Effector memory CD4-positive, alpha-beta T cell (primary cell): Measurements from ENCODE around the gene UQCRQ.
A peak's percentile ranks its signal among the peaks of the same experiment; 100 is the strongest.

ENCODE experiments used
- DNase-seq, 3 donors: peaks; one replicate each; pipeline ENCODE4 v3.0.0-alpha.2; 2020
- H3K27ac ChIP-seq: 2 replicates; pipeline ENCODE4 v1.7.0; 2013; ENCODE audit warnings: mild to moderate bottlenecking, low read length, moderate library complexity; ENCODE audit not compliant: insufficient read depth, poor library complexity, severe bottlenecking
- H3K27me3 ChIP-seq: replicated peaks from 2 replicates; pipeline ENCODE4 v1.7.0; 2013; ENCODE audit warnings: mild to moderate bottlenecking, low read length; ENCODE audit not compliant: insufficient read depth, control insufficient read depth, poor library complexity, severe bottlenecking
- H3K36me3 ChIP-seq: 2 replicates; pipeline ENCODE4 v1.7.0; 2013; ENCODE audit warnings: mild to moderate bottlenecking, low read length, moderate library complexity; ENCODE audit not compliant: control insufficient read depth, insufficient read depth
- H3K4me1 ChIP-seq: 2 replicates; pipeline ENCODE4 v1.7.0; 2013; ENCODE audit warnings: low read length, mild to moderate bottlenecking; ENCODE audit not compliant: control insufficient read depth, insufficient read depth, poor library complexity, severe bottlenecking
- H3K4me3 ChIP-seq: 2 replicates; pipeline ENCODE4 v1.7.0; 2013; ENCODE audit warnings: low read length, low read depth, mild to moderate bottlenecking; ENCODE audit not compliant: insufficient read depth, poor library complexity, severe bottlenecking
- H3K9me3 ChIP-seq: 2 replicates; pipeline ENCODE4 v1.7.0; 2013; ENCODE audit warnings: mild to moderate bottlenecking, low read length, moderate library complexity; ENCODE audit not compliant: control insufficient read depth

UQCRQ gene

GRCh38 chr5:132877938-132878337 lies 11.5 kb downstream of the UQCRQ start:
- Histone ChIP-seq H3K27ac (no peak overlapping the region), H3K4me3 (no peak overlapping the region), H3K4me1 (no peaks in the 10 kb centered on the region), H3K27me3 (no peaks in the 10 kb centered on the region), H3K36me3 (peaks cover 44% of the 10 kb centered on the region), H3K9me3 (no peaks in the 10 kb centered on the region)
- no peak for DNase-seq

- peak in 1 of 3 donors; percentile 4 for DNase-seq
- H3K36me3 ChIP-seq = peaks cover 68% of the 10 kb centered on the region
- no peaks in the 10 kb centered on the region for H3K4me1 ChIP-seq
- no peak overlapping the region for H3K4me3 ChIP-seq
- no peak overlapping the region for H3K27ac ChIP-seq
- no peaks in the 10 kb centered on the region for H3K27me3 ChIP-seq
- no peaks in the 10 kb centered on the region for H3K9me3 ChIP-seq
These were observed 16.9 kb downstream of the UQCRQ start for GRCh38 chr5:132883261-132883834.

GRCh38 chr5:132884548-132884947 lies 18.1 kb downstream of the UQCRQ start:
- Histone ChIP-seq H3K4me1 (no peaks in the 10 kb centered on the region), H3K9me3 (no peaks in the 10 kb centered on the region), H3K4me3 (no peak overlapping the region), H3K36me3 (peaks cover 64% of the 10 kb centered on the region), H3K27ac (no peak overlapping the region), H3K27me3 (no peaks in the 10 kb centered on the region)
- DNase-seq = no peak

GRCh38 chr5:132886064-132886823 lies 19.8 kb downstream of the UQCRQ start:
- no peaks in the 10 kb centered on the region for H3K27me3 ChIP-seq
- no peaks in the 10 kb centered on the region for H3K4me1 ChIP-seq
- no peaks in the 10 kb centered on the region for H3K9me3 ChIP-seq
- DNase-seq = no peak
- no peak overlapping the region for H3K27ac ChIP-seq
- no peak overlapping the region for H3K4me3 ChIP-seq
- H3K36me3 ChIP-seq = peaks cover 57% of the 10 kb centered on the region

- Histone ChIP-seq H3K36me3 (peaks cover 60% of the 10 kb centered on the region), H3K27ac (no peak overlapping the region), H3K4me1 (no peaks in the 10 kb centered on the region), H3K4me3 (no peak overlapping the region), H3K9me3 (no peaks in the 10 kb centered on the region), H3K27me3 (no peaks in the 10 kb centered on the region)
- no peak for DNase-seq
These were observed 20.8 kb downstream of the UQCRQ start for GRCh38 chr5:132887283-132887682.

- H3K9me3 ChIP-seq = no peaks in the 10 kb centered on the region
- peaks cover 63% of the 10 kb centered on the region for H3K36me3 ChIP-seq
- no peak overlapping the region for H3K27ac ChIP-seq
- no peak for DNase-seq
- H3K4me3 ChIP-seq = no peak overlapping the region
- no peaks in the 10 kb centered on the region for H3K27me3 ChIP-seq
- H3K4me1 ChIP-seq = no peaks in the 10 kb centered on the region
These were observed 23.1 kb downstream of the UQCRQ start for GRCh38 chr5:132889501-132889900.

GRCh38 chr5:132890817-132891216 lies 24.4 kb downstream of the UQCRQ start:
- Histone ChIP-seq H3K27ac (no peak overlapping the region), H3K27me3 (no peaks in the 10 kb centered on the region), H3K4me3 (no peak overlapping the region), H3K9me3 (no peaks in the 10 kb centered on the region), H3K4me1 (no peaks in the 10 kb centered on the region), H3K36me3 (peaks cover 65% of the 10 kb centered on the region)
- DNase-seq = no peak

- H3K4me1 ChIP-seq = no peaks in the 10 kb centered on the region
- no peak overlapping the region for H3K4me3 ChIP-seq
- H3K36me3 ChIP-seq = peaks cover 69% of the 10 kb centered on the region
- H3K9me3 ChIP-seq = no peaks in the 10 kb centered on the region
- H3K27ac ChIP-seq = no peak overlapping the region
- no peaks in the 10 kb centered on the region for H3K27me3 ChIP-seq
- no peak for DNase-seq
These were observed 29.4 kb downstream of the UQCRQ start for GRCh38 chr5:132895719-132896305.

GRCh38 chr5:132896685-132897084 lies 30.2 kb downstream of the UQCRQ start:
- H3K27me3 ChIP-seq = no peaks in the 10 kb centered on the region
- no peak for DNase-seq
- peaks cover 72% of the 10 kb centered on the region for H3K36me3 ChIP-seq
- H3K4me3 ChIP-seq = no peak overlapping the region
- H3K27ac ChIP-seq = no peak overlapping the region
- H3K9me3 ChIP-seq = no peaks in the 10 kb centered on the region
- no peaks in the 10 kb centered on the region for H3K4me1 ChIP-seq

- H3K27ac ChIP-seq = no peak overlapping the region
- no peaks in the 10 kb centered on the region for H3K27me3 ChIP-seq
- H3K4me3 ChIP-seq = no peak overlapping the region
- peaks cover 59% of the 10 kb centered on the region for H3K36me3 ChIP-seq
- H3K9me3 ChIP-seq = no peaks in the 10 kb centered on the region
- DNase-seq = no peak
- no peaks in the 10 kb centered on the region for H3K4me1 ChIP-seq
These were observed 31.7 kb downstream of the UQCRQ start for GRCh38 chr5:132898094-132898493.
